ENCODE data around the gene ORM2.
"Not testable (repeated sequence)": the region's sequence is repeated elsewhere in the genome, so short reads cannot be mapped to it uniquely, and the experiment has no call there.

Gene ORM2

DNA sequence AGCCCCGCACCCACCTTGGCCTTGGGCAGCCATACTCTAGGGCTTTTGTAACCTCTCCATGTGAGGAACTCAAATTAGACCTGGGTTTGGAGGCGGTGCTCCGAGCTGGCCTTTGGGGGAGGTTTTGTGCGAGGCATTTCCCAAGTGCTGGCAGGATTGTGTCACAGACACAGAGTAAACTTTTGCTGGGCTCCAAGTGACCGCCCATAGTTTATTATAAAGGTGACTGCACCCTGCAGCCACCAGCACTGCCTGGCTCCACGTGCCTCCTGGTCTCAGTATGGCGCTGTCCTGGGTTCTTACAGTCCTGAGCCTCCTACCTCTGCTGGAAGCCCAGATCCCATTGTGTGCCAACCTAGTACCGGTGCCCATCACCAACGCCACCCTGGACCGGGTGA, at the start of gene ORM2:
Gene ORM2, plus strand, starts transcription at position 245 of the 398 bp plus-strand sequence. Its CDS starts 36 bp downstream, at position 281.
- DNase-seq: not testable (repeated sequence)

DNA sequence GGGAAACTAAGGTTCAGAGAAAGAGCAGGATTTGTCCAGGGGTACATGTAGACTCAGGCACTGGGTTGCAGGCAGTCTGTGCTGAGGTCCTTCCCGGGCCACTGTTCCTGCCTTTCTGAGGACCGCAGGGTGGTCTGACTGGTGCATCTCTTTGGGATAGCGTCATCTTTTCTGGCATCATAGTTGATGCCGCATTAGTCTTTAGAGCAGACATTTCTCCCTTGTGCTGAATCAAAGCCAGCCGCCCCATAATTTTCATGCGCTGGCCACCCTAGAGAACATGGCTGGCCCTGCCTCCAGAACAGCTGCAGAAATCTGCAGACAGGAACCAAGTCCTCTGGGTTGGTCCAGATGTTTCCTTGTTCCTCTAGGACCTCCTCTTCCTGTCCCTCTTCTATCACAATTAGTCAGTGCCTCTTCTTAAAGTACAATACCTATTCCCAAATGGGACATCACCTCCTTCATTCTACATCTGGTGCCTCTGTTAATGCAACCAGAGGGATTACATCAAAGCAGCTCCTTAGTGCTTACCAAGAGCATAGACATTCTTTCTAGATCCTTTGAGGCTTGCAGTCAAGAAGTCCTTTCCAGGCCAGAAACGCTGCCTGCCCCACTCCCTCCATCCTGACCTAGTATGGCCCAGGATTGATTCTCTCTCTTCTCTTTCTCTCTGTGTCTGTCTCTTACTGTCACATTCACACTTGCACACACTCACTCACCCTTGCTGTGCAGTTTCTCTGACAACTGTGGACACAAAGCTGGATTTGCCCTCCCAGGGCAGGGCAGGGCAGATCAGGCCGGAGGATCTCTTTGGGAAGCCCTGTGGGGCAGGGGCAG, 48.8 kb upstream of the ORM2 start:
- no peak for DNase-seq

DNA sequence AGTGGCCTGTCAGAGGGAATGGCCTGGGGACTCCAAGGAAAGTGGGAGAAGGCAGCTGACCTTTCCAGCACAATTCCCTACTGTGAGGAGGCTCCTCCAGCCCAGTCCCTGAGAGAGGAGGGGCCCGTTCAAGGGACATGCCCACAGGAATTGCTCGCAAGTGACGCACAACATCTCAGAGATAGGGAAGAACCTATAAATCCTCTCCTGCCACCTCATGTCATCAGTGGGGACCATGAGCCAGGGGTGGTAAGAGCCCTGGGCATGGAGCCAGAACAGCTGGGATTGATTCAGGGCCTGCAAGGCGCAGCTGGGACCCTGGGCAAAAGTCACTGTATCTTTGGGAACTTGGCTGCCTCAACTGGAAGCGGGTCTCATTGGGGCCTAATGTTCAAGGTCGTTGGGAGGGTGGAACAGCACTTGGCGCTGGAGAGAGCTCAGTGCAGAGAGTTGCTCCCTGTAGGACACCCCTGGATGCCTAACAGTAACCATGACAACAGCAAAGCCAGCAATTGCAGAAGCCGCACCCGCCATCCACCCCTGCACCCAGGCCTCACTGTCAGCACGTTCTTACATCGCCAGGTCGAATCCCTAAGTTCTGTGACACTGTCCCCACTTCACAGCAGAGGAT, 48.1 kb upstream of the ORM2 start:
- DNase-seq: no peak

DNA sequence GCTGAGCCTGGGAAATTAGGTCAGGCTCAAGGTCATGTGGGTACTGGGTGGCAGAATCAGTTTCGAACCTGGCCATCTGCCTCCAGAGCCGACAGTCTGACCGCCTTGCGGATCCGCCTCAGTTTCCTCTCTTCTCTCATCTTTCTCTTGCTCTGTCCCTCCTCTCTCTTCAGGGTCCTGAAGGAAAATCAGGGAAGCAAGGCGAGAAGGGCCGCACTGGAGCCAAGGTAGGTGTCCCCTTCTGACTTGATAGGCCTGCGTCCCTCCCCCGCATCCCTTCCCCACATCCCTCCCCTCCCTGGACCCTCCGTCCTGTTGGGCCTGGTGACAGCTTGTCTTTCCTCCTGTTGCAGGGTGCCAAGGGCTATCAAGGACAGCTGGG, 47.6 kb upstream of the ORM2 start:
- DNase-seq: no peak

DNA sequence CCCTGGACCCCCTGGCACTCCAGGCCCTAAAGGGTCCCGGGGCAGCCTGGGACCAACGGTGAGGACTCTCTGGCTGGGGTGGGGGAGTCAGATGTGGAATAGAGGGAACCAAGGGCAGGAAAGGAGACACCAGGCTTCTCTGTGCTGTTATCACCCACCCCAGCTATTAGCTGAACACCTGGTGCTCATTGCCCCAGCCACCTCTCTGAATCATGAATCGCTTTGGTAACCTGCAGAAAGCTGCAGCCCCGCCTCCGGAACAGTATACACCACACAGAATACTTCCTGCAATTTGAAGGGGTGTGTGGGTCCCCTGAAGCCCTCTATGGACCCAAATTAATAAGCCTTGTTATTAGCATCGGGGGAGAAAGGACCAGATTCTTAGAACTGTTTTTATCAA, 47.2 kb upstream of the ORM2 start:
- DNase-seq: no peak

DNA sequence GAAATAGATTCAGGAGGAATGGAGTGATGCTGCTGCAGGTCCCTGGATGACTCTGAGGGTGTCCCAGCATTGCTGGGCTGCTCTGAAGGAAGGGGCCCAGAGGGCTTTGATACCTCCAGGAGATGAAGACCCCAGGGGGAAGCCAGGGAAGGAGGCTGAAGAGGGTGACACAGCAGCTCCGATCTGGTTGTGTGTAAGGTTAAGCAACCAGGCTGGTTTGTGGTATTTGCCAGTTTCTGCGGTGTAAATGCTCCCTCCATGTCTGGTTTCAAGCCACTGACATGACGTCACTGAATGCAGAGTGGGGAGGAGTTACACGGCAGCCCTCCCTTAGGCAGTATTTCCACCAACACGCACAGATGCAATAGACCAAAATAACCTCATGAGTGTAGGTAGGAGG, 46.7 kb upstream of the ORM2 start:
- DNase-seq: no peak

DNA sequence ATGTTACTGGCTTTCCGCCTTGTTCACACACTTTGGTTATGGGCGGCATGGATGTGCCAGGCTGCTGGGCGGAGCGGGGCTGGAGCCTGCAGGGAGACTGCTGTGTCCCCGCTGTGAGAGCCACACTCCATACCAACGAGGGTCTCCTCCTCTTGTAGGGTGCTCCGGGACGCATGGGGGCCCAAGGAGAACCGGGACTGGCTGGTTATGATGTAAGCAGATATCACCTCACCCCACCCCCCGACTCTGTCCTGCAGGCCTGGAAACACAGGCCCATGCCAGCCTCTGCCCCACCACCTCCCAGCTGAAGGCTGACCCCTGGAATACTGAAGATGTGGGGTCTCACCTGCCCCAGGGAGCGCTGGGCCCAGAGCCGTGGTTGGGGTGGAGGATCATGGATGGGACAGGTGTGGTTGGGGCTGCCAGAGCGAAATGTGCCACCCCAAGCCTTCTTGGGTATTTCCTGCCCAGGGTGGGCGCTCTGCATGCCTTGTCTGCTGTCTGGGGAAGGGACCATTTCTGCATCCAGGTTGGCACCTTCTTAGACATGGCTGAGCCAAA, 46.0 kb upstream of the ORM2 start:
- no peak for DNase-seq

DNA sequence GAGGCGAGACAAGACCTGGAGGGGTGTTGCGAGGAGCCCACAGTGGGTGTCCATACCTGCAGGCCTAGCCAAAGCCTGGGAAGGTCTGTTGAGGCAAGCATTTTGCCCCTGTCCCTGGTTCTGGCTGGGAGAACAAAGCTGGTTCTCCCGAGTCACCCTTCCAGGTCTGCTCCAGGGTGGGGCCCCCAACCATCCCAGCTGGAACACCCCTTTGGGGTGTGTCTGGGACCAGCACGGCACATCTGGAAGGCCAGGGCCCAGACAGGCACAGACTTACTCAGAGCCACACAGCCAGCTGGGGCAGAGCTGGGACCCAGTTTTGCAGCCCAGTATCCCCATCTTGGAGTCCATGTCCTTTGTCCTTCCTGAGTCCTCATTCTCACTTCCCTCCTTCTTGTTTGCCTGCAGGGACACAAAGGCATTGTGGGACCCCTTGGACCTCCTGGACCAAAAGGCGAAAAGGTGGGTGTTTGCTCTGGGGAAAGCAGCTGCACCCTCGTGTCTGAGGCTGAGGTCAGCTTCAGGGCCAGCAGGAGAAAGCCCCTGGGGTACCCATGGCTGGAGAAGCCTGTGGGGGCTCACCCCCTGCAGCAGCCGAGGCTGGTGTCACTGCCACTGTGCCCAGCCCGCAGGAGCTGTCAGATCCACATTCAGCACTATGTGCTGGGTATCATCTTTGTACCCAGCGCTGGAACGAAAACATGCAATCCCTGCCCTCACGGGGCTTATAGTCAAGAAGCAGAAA, 45.2 kb upstream of the ORM2 start:
- DNase-seq: no peak

DNA sequence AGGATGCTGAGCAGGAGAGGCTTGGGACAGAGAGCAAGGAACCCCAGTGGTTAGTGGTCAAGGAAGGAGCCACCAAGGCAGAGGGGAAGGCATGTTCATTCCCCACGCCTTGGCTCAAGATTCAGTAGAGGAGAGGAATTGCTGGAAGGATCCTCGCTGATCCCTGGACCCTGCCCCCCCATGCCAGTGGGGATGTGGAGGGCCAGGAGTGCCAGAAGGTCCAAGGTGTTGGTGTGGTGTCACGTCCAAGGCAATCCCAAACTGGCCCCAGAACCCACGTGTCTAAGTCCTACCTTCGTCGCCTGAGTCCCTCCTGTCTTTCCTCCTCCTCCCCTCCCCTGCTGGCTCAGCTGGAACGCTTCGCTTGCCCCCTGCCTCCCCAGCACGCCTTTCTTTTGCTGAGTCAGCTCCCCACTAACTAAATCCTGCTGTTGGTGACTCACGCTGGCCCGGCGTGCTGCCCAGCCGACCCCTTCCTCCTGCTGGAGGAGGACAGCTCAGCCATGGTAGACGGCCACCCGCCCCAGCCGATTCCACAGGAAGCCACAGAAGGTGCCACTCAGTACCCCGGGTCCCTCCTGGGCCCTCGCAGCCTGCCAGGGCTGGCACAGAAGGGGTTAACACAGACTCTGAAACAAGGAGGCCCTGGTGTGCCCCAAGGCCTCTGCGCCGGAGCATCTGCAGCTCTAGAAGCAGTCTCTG, 44.4 kb upstream of the ORM2 start:
- DNase-seq: no peak

DNA sequence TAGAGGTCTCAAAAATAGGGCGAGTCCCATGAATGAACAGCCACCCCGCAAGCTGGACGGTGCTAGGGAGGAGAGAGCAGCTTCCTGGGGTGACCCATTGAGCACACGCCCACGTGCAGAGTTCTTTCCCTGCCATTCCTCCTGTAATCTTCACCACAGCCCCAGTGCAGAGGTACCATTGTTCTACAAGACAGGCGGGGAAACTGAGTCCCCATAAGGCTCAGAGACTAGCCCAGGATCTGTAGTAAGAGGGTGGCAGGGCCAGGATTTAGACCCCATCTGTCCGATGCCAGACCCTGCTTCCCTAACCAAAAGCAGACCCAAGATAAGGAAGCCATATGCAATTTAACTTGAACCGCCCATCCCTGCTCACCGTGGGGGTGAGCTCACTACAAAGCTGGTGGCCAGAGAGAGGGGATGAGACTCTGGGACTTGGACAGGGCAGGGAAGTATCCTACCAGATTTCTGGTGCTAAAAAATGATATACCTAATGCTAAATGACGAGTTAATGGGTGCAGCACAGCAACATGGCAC, 43.5 kb upstream of the ORM2 start:
- DNase-seq: no peak

DNA sequence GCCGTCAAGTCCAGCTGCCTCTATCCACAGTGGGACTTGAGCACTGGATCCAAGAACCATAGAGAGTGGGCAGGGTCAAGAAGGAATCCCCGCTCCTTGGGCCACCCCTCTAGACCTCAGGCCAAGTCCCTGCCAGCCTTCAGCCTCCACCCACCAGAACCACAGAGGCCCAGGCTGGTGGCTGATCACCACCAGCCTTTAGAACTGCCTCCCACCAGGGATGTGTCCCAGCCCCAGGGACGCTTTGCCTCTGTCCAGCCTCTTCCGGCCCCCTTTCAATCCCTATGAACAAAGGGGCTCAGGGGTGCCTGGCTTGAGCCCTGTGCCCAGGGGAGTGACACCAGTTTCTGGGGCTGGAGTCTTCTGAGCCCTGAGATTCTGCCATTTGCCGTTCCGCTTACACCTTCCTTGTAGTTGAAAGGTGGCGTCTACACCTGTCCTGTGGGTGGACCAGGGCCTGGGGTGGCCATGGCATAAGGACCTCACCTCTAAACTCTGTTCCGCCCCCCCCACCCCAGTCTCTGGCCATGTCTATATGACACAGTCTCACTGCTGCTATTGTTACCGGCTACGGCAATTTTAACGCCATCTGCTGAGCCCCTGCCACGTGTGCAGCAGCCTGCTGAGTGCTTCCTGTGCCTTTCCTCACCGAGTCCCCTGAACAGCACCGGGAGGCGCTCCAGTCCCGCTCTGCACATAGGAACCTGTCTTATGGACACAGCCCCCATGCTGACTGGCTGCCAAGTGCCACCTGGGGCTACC, 42.5 kb upstream of the ORM2 start:
- peak in 1 of 14 donors; percentile 63 for DNase-seq

DNA sequence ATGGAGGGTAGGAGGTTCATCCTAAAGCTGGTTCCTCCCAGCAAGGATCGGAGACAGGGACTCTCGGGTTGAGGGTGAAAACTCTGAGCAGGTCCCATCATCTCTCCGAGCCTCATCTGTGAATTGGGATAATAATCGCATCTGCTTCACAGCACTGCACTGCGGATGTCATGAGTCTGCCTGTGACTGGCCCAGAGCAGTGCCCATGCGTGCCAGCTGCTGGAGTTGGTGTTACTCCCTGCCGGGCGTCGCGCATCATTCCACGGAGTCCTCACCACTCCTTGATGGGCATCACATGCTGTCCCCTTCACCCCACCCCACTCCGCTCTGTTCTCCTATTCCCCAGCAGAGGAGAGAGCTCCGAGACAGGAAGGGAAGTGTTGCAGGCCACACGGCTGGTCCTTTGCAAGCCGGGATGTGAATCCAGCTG, 41.9 kb upstream of the ORM2 start:
- no peak for DNase-seq

DNA sequence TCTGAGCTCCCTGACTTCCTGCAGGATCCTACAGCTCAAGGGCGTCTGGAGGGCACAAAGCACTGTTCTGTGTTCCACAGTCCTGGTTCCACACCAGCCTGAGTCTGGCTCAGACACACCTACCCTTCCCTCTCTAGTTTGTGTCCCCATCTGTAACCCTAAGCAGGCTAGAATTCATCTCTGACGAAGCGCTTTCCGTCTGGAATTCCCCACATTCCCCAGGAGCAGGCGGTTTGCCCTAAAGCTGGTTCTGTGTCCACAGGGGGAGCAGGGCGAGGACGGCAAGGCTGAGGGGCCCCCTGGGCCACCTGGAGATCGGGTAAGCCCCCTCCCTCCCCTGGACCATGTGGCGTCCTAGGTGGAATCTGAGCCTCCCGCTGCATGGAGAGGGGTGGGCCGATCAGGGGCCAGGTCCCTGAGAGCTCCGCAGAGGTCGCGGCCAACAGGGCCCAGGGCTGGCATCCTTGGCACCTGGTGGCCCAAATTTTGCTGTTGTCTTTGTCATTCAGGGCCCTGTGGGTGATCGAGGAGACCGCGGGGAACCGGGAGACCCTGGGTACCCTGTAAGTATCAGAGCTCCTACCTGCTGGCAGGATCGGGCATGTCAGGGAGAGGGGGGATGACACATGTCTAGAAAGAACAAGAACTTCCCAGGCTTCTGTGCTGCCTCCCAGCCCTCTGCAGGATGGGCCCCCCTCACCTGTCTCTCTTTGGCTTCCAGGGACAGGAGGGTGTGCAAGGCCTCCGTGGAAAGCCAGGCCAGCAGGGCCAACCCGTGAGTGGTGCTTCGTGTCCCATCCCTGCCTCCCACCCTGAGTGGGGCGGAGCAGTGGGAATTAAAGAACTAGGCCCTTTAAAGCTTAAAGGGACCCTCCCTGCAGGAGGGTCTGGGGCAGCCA, 41.2 kb upstream of the ORM2 start:
- DNase-seq: no peak

DNA sequence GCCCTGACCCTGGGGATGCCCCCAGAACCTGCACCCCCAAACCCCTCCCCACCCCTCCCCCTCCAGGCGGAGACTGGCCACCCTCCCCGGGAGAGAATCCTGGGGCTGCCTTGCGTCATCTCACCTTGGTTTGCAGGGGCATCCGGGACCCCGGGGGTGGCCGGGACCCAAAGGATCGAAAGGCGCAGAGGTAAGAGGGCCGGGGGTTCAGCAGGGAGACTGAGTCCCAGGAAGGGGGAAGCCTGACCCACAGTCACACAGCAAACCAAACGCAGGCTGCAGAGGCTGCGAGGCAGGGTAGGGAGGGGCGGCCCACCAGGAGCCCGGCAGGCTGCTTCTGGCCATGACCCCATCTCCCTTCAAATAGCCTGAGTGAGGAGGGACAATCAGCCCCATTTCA, 40.6 kb upstream of the ORM2 start:
- no peak for DNase-seq

DNA sequence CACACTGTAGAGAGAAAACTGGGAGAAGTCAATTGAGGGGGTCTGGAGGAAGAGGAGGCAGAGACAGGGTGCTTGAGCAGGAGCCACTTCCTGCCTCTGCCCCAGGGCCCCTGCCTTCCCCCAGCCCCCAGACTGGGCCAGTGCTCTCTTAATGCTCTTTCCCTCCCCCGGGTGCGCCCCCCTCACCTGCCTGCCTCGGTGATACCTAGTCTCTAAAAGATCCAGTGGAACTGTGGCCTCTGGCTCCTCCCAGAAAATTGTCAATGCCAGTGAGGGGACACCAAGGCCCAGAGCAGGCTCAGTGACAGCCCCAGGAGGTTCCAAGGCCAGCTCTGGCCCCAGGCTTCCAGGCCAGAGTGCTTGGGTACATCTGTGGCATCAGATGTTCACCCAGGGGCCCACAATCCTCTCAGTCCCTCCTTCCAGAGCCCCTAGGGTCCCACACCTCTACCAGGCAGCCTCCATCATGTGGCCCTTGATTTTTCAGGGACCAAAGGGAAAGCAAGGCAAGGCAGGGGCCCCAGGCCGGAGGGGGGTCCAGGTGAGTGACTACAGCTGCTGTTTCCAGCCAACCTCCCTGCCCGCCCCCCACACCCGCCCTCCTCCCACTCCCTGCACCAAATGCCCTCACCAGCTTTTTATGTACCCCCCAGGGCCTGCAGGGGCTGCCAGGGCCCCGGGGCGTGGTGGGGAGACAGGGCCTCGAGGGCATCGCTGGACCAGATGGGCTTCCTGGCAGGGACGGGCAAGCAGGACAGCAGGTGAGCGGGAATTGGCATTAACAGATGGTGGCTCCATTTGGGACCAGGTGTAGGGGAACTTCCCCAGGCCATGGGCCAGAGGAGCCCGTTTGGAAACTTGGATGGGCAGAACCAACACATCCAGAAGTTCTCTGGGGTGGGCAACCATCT, 39.8 kb upstream of the ORM2 start:
- DNase-seq: peak in 2 of 14 donors; percentile 22 to 88

DNA sequence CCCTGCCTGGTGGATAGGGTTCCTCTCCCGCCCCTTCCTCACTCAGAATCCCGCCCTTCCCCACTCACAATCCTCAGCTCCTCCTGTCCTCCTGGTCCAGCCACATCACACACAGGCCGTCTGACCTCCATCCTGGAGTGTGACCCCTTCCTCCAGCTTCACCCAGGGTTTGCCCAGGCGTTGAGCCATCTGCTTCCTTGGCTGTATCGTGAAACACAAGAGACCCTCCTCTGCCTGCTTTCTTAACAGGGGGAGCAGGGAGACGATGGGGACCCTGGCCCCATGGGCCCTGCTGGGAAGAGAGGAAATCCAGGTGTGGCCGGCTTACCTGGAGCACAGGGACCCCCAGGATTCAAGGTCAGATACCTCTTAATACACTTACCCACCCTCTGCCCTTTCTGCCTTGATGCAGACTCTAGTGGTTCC, 39.1 kb upstream of the ORM2 start:
- no peak for DNase-seq

DNA sequence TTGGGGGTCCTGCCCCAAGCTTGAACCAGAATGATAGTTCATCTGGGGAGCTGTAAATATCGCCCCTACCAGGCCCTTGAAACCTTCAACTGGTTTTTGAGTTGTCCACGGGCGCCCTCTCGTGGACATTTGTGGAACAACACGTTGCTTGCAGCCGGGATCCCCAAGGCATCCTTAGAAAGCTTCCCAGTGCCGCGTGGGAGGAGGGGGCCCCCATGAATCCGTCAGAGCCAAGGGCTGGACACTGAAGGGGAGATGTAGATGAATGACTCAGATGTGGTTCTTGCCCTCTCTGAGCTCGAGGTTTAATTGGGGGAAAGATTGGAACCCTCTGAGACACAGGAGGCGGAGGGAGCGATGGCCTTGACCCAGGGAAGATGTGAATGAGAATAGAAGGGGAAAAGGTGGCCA, 38.6 kb upstream of the ORM2 start:
- peak in 11 of 14 donors; percentile 21 to 70 (median 54) for DNase-seq

DNA sequence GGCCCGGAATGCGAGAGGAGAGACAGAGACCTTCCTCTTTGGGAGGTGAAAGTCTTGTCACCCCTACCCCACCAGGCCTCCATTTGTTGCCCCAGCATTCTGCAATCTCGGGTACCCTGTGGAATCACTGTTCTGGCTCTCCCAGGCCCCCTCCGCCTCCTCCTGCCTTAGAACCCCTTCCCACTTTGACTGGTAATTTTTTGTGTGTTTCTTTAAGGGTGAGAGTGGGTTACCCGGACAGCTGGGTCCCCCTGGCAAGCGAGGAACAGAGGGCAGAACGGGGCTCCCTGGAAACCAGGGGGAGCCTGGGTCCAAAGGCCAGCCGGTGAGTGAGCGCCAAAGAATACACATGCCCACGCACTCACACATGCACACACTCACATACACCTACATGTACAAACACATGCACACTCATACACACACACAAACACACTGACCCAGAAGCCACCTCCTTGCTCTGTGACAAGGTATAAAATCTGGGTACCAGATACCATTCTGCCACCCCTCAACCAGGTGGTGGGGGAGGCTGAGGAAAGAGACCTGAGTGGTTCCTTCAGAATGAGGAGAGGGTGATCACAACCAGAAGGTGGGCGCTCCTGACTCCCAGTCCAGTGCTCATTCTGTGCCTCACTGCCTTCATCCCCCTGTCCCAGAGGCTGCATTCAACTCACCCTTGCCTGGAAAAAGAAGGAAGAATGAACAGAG, 37.6 kb upstream of the ORM2 start:
- no peak for DNase-seq

Measured in C1 segment of cervical spinal cord (tissue), 14 donors.